PC-9 (cell line): ENCODE results near the gene FAM199X. TPM values are rescaled to one million over a fixed set of nuclear protein-coding genes. Genes with fewer than 3 reads are reported as not detected.

ENCODE experiments used
- BruUV-seq: library from RNA; stranded (reverse); fragments of 400-500 nt; replicated peaks from 2 replicates; lab custom pipeline; 2021; lab: Mats Ljungman, UMichigan
- CTCF ChIA-PET: fragments of 300-600 bp; sonication (Branson Sonifier 250); formaldehyde crosslinking; loops from one replicate; lab custom pipeline; 2022; ENCODE audit warnings: antibody characterized with exemption; lab: Charles Lee
- POLR2A ChIA-PET: fragments of 300-600 bp; sonication (Branson Sonifier 250); formaldehyde crosslinking; loops from one replicate; lab custom pipeline; 2022; ENCODE audit warnings: antibody characterized with exemption; ENCODE audit not compliant: unreplicated experiment; lab: Charles Lee
- DNase-seq, 2 experiments: peaks; one replicate each; pipeline versions ENCODE4 v3.0.0 to v3.0.0-alpha.2; 2015 to 2022; ENCODE audit warnings: mixed read lengths in 1 of 2
- H2AFZ ChIP-seq: fragments of 200-600 bp; sonication (generic); 2 replicates; pipeline ENCODE4 v1.8.1; 2017; ENCODE audit warnings: antibody characterized with exemption
- H3F3A ChIP-seq: fragments of 200-600 bp; sonication (generic); 2 replicates; pipeline ENCODE4 v1.8.1; 2017; ENCODE audit warnings: antibody characterized with exemption, mild to moderate bottlenecking, low read depth; ENCODE audit not compliant: insufficient read depth
- H3K27ac ChIP-seq: fragments of 200-600 bp; sonication (generic); 2 replicates; pipeline ENCODE4 v1.6.1; 2016; ENCODE audit warnings: mixed run types
- H3K27me3 ChIP-seq: fragments of 200-600 bp; sonication (generic); 2 replicates; pipeline ENCODE4 v1.6.1; 2016; ENCODE audit warnings: low read depth, mixed run types; ENCODE audit not compliant: insufficient read depth
- H3K36me3 ChIP-seq: fragments of 200-600 bp; sonication (generic); 2 replicates; pipeline ENCODE4 v1.6.1; 2016; ENCODE audit warnings: low read depth, mixed run types
- H3K4me1 ChIP-seq: fragments of 200-600 bp; sonication (generic); replicated peaks from 2 replicates; pipeline ENCODE4 v1.6.1; 2016; ENCODE audit warnings: mixed run types; ENCODE audit not compliant: insufficient read depth
- H3K4me2 ChIP-seq: fragments of 200-600 bp; sonication (generic); 2 replicates; pipeline ENCODE4 v1.6.1; 2017; ENCODE audit warnings: mixed run types
- H3K4me3 ChIP-seq: fragments of 200-600 bp; sonication (generic); 2 replicates; pipeline ENCODE4 v1.6.1; 2016; ENCODE audit warnings: mixed run types
- H3K79me2 ChIP-seq: fragments of 200-600 bp; sonication (generic); 2 replicates; pipeline ENCODE4 v1.6.1; 2017; ENCODE audit warnings: low read depth, mixed run types
- H3K9me2 ChIP-seq: fragments of 200-600 bp; sonication (generic); 2 replicates; pipeline ENCODE4 v1.8.1; 2017; ENCODE audit warnings: mild to moderate bottlenecking; ENCODE audit not compliant: insufficient read depth
- H3K9me3 ChIP-seq: fragments of 200-600 bp; sonication (generic); 2 replicates; pipeline ENCODE4 v1.8.1; 2016; ENCODE audit warnings: low read depth; ENCODE audit not compliant: insufficient read depth
- H4K20me1 ChIP-seq: fragments of 200-600 bp; sonication (generic); 2 replicates; pipeline ENCODE4 v1.8.1; 2017; ENCODE audit not compliant: insufficient read depth
- CTCF ChIP-seq: fragments of 200-600 bp; sonication (generic); conservative IDR thresholded peaks from 2 replicates; pipeline ENCODE4 v1.6.1; 2017; ENCODE audit warnings: mixed run types, antibody characterized with exemption, mild to moderate bottlenecking, moderate library complexity
- EZH2 ChIP-seq: fragments of 200-600 bp; sonication (generic); IDR thresholded peaks from 2 replicates; pipeline ENCODE4 v1.8.0; 2017; ENCODE audit warnings: antibody characterized with exemption, low read depth
- intact Hi-C: fragments of 100-400 bp; cut with micrococcal nuclease; formaldehyde crosslinking; loops from one replicate; pipeline ENCODE4 v1.10.0; 2022; ENCODE audit not compliant: unreplicated experiment
- total RNA-seq: library from RNA; stranded (reverse); gene quantifications from 2 replicates; pipeline ENCODE4 v1.2.3, GENCODE V29; 2021

Gene FAM199X
- total RNA-seq, 1 experiment from 2014 or later = 35.7 TPM

- ChIA-PET POLR2A (interaction anchor here (0.5 to 0.7 kb wide), 5 partner anchors 8 to 780 kb away, joined by 3 to 17 read pairs (median 3); partner anchors contain the start of genes BEX3 and MORF4L2), CTCF (no interaction called here)
- H3K4me2 ChIP-seq = peak within 1 kb of the TSS; percentile 94
- intact Hi-C loops = no loop called here
- no peaks in the 10 kb centered on the region for H3K9me2 ChIP-seq
- TF ChIP-seq EZH2 (no peak), CTCF (no peak)
- BruUV-seq = TSS peak; percentile 56
- DNase-seq = peak; percentile 68 to 70
- H2AFZ ChIP-seq = peak within 1 kb of the TSS; percentile 86
- no peaks in the 10 kb centered on the region for H3K9me3 ChIP-seq
- H3K4me1 ChIP-seq = 0 out of 2 replicates have a peak, but pooled peaks cover 4% of the 10 kb centered on the region
- peaks cover 23% of the 10 kb centered on the region for H3K79me2 ChIP-seq
- no peaks in the 10 kb centered on the region for H3F3A ChIP-seq
- peak within 1 kb of the TSS; percentile 82 for H3K4me3 ChIP-seq
- H3K36me3 ChIP-seq = no peaks in the 10 kb centered on the region
- no peaks in the 10 kb centered on the region for H4K20me1 ChIP-seq
- no peaks in the 10 kb centered on the region for H3K27me3 ChIP-seq
- peak within 1 kb of the TSS; percentile 82 for H3K27ac ChIP-seq
Observed at GRCh38 chrX:104156630-104157529, 9.4 kb upstream of the FAM199X start, which contains the start of gene SLC25A53. Gene SLC25A53 (minus strand): TSS chrX:104157009. CDS start chrX:104105257, 51,752 bp downstream.

- TF ChIP-seq EZH2 (no peak), CTCF (no peak)
- H4K20me1 ChIP-seq = peaks cover 15% of the 10 kb centered on the region
- peak overlapping the region; percentile 90 for H3K4me2 ChIP-seq
- ChIA-PET POLR2A (no interaction called here), CTCF (interaction anchor here (0.7 kb wide), 1 partner anchor 53 kb away, joined by 4 read pairs; no protein-coding TSS in a partner anchor)
- H3K9me3 ChIP-seq = no peaks in the 10 kb centered on the region
- intact Hi-C loops = no loop called here
- H3K9me2 ChIP-seq = no peaks in the 10 kb centered on the region
- H3K4me1 ChIP-seq = peaks cover 18% of the 10 kb centered on the region
- H3K27ac ChIP-seq = no peak overlapping the region
- DNase-seq = no peak
- H3K4me3 ChIP-seq = peak overlapping the region; percentile 69
- 0 out of 2 replicates have a peak, but pooled peaks cover 4% of the 10 kb centered on the region for H3F3A ChIP-seq
- peaks cover 6% of the 10 kb centered on the region; the same call in 1 of the 2 replicates for H3K36me3 ChIP-seq
- peak overlapping the region; percentile 86 for H2AFZ ChIP-seq
- H3K79me2 ChIP-seq = peaks cover 54% of the 10 kb centered on the region
- BruUV-seq = no TSS peak
- H3K27me3 ChIP-seq = no peaks in the 10 kb centered on the region
Observed at GRCh38 chrX:104166735-104167436, 633 bp downstream of the FAM199X start.

- Histone ChIP-seq H3K4me2 (peak overlapping the region; percentile 90), H3K27ac (no peak overlapping the region), H3K79me2 (peaks cover 63% of the 10 kb centered on the region), H3K9me3 (no peaks in the 10 kb centered on the region), H3K4me1 (peaks cover 18% of the 10 kb centered on the region), H3K36me3 (peaks cover 6% of the 10 kb centered on the region; the same call in 1 of the 2 replicates), H4K20me1 (peaks cover 15% of the 10 kb centered on the region), H2AFZ (no peak overlapping the region), H3F3A (0 out of 2 replicates have a peak, but pooled peaks cover 4% of the 10 kb centered on the region), H3K4me3 (peak overlapping the region; percentile 69), H3K9me2 (no peaks in the 10 kb centered on the region), H3K27me3 (no peaks in the 10 kb centered on the region)
- TF ChIP-seq CTCF = no peak
- no peak for TF ChIP-seq EZH2
- no TSS peak for BruUV-seq
- intact Hi-C loops = no loop called here
- CTCF ChIA-PET = no interaction called here
- no peak for DNase-seq
- POLR2A ChIA-PET = no interaction called here
Observed at GRCh38 chrX:104168127-104168526, 1.9 kb downstream of the FAM199X start.
